H1 (cell line): ENCODE measurements around the gene AXIN2. TPM values are rescaled to one million over a fixed set of nuclear protein-coding genes. Genes with fewer than 3 reads are reported as not detected.

Experiments
- CTCF ChIA-PET: fragments of 300-600 bp; sonication (Branson Sonifier 250); formaldehyde crosslinking; loops from one replicate; lab custom pipeline; 2021; ENCODE audit not compliant: partially characterized antibody; lab: Charles Lee
- POLR2A ChIA-PET: fragments of 300-600 bp; sonication (Branson Sonifier 250); formaldehyde crosslinking; loops from one replicate; lab custom pipeline; 2021; ENCODE audit warnings: inconsistent platforms; ENCODE audit not compliant: partially characterized antibody; lab: Charles Lee
- DNase-seq, 2 experiments: peaks; one replicate each; pipeline versions ENCODE4 v3.0.0 to v3.0.0-alpha.2; 2010 to 2022; ENCODE audit warnings: low spot score in 2 of 2, low read depth in 1 of 2, mixed read lengths in 1 of 2
- FAIRE-seq: peaks from 2 replicates; lab custom pipeline; 2011; peaks lifted over from hg19 to GRCh38; lab: Jason Lieb, UNC
- H2AFZ ChIP-seq: 2 replicates; pipeline ENCODE4 v1.8.1; 2012; ENCODE audit warnings: low read length, inconsistent platforms
- H2AK5ac ChIP-seq: 2 replicates; pipeline ENCODE4 v1.6.1; 2013; ENCODE audit warnings: low read depth, low read length
- H2BK120ac ChIP-seq: replicated peaks from 2 replicates; pipeline ENCODE3; 2013; ENCODE audit warnings: low read depth, low read length, inconsistent platforms
- H2BK12ac ChIP-seq: 2 replicates; pipeline ENCODE4 v1.6.1; 2013; ENCODE audit warnings: low read depth, low read length
- H2BK15ac ChIP-seq: 2 replicates; pipeline ENCODE4 v1.6.1; 2013; ENCODE audit warnings: low read length
- H2BK20ac ChIP-seq: 2 replicates; pipeline ENCODE4 v1.6.1; 2013; ENCODE audit warnings: low read length
- H2BK5ac ChIP-seq: 2 replicates; pipeline ENCODE4 v1.6.1; 2013; ENCODE audit warnings: low read depth, low read length
- H3K14ac ChIP-seq: 2 replicates; pipeline ENCODE4 v1.6.1; 2013; ENCODE audit warnings: inconsistent platforms; ENCODE audit not compliant: insufficient read length
- H3K18ac ChIP-seq: 2 replicates; pipeline ENCODE4 v1.6.1; 2013; ENCODE audit warnings: low read length; ENCODE audit errors: extremely low read depth
- H3K23ac ChIP-seq: 2 replicates; pipeline ENCODE4 v1.6.1; 2013; ENCODE audit warnings: inconsistent platforms; ENCODE audit not compliant: insufficient read length
- H3K23me2 ChIP-seq: 2 replicates; pipeline ENCODE4 v1.6.1; 2013; ENCODE audit warnings: low read depth, low read length
- H3K27ac ChIP-seq: 2 replicates; pipeline ENCODE4 v1.6.1; 2011; ENCODE audit warnings: low read depth, low read length, inconsistent platforms
- H3K27me3 ChIP-seq, 4 experiments: replicated peaks in 1 of 4; 1 replicate in 1 of 4; 2 replicates in 3 of 4; pipeline versions ENCODE4 v1.6.1 to v1.8.1; 2011 to 2013; ENCODE audit warnings: low read length in 3 of 4, mild to moderate bottlenecking in 3 of 4, inconsistent platforms in 2 of 4, mixed read lengths in 2 of 4, moderate library complexity in 1 of 4; ENCODE audit not compliant: control insufficient read depth in 3 of 4, insufficient read depth in 3 of 4; ENCODE audit errors: extremely low read depth in 1 of 4
- H3K36me3 ChIP-seq, 4 experiments: 2 replicates each; pipeline versions ENCODE4 v1.6.1 to v1.8.1; 2011 to 2013; ENCODE audit warnings: mild to moderate bottlenecking in 4 of 4, low read length in 3 of 4, moderate library complexity in 2 of 4, control low read depth in 1 of 4, inconsistent platforms in 1 of 4; ENCODE audit not compliant: insufficient read depth in 4 of 4, control insufficient read depth in 2 of 4
- H3K4ac ChIP-seq: replicated peaks from 2 replicates; pipeline ENCODE3; 2013; ENCODE audit warnings: low read length, low read depth, mixed read lengths, inconsistent platforms; ENCODE audit not compliant: insufficient read length
- H3K4me1 ChIP-seq, 4 experiments: replicated peaks in 1 of 4; 1 replicate in 1 of 4; 2 replicates in 3 of 4; pipeline versions ENCODE4 v1.6.1 to v1.8.1; 2011 to 2013; ENCODE audit warnings: low read length in 3 of 4, inconsistent platforms in 2 of 4, mixed read lengths in 1 of 4; ENCODE audit not compliant: insufficient read depth in 4 of 4, control insufficient read depth in 3 of 4
- H3K4me2 ChIP-seq, 2 experiments: 2 replicates each; pipeline versions ENCODE4 v1.6.1 to v1.8.1; 2011 to 2013; ENCODE audit warnings: low read depth in 2 of 2, low read length in 2 of 2, control low read depth in 1 of 2, inconsistent platforms in 1 of 2, mild to moderate bottlenecking in 1 of 2; ENCODE audit not compliant: insufficient read depth in 1 of 2
- H3K4me3 ChIP-seq, 4 experiments: fragments of 200-600, 300-600 bp in 1 of 4; sonication (generic), shearing (Covaris generic), sonication (Bioruptor Twin) in 1 of 4; 2 replicates each; pipeline versions ENCODE4 v1.5.1 to v1.8.1; 2011 to 2016; ENCODE audit warnings: low read length in 4 of 4, low read depth in 3 of 4, control low read depth in 2 of 4, inconsistent platforms in 2 of 4, mild to moderate bottlenecking in 2 of 4, mixed read lengths in 1 of 4, moderate library complexity in 1 of 4; ENCODE audit not compliant: insufficient read depth in 2 of 4; ENCODE audit errors: extremely low read depth in 1 of 4
- H3K56ac ChIP-seq: replicated peaks from 2 replicates; pipeline ENCODE3; 2013; ENCODE audit warnings: low read depth, mild to moderate bottlenecking, mixed read lengths, low read length, inconsistent platforms; ENCODE audit not compliant: insufficient read length
- H3K79me1 ChIP-seq: 2 replicates; pipeline ENCODE4 v1.6.1; 2013; ENCODE audit warnings: low read depth, low read length, control low read depth
- H3K79me2 ChIP-seq, 2 experiments: 2 replicates each; pipeline versions ENCODE4 v1.6.1 to v1.8.1; 2012 to 2013; ENCODE audit warnings: low read length in 2 of 2, mild to moderate bottlenecking in 2 of 2, inconsistent platforms in 1 of 2; ENCODE audit not compliant: insufficient read depth in 2 of 2, control insufficient read depth in 1 of 2
- H3K9ac ChIP-seq, 4 experiments: replicated peaks in 1 of 4; 1 replicate in 1 of 4; 2 replicates in 3 of 4; pipeline versions ENCODE4 v1.6.1 to v1.8.1; 2011 to 2013; ENCODE audit warnings: low read depth in 3 of 4, low read length in 3 of 4, control low read depth in 2 of 4, mild to moderate bottlenecking in 2 of 4, moderate library complexity in 2 of 4, inconsistent platforms in 1 of 4; ENCODE audit errors: extremely low read depth in 1 of 4
- H3K9me3 ChIP-seq, 2 experiments: 2 replicates each; pipeline versions ENCODE4 v1.6.1 to v1.8.1; 2012 to 2013; ENCODE audit warnings: mild to moderate bottlenecking in 2 of 2, moderate library complexity in 2 of 2, control low read depth in 1 of 2, inconsistent platforms in 1 of 2, low read depth in 1 of 2, low read length in 1 of 2, mixed read lengths in 1 of 2; ENCODE audit not compliant: insufficient read depth in 2 of 2
- H4K20me1 ChIP-seq, 2 experiments: replicated peaks in 1 of 2; 2 replicates each; pipeline versions ENCODE3 to v1.8.1; 2011 to 2013; ENCODE audit warnings: inconsistent platforms in 2 of 2, low read length in 2 of 2, mild to moderate bottlenecking in 1 of 2; ENCODE audit not compliant: insufficient read depth in 2 of 2, control insufficient read depth in 1 of 2
- H4K5ac ChIP-seq: 2 replicates; pipeline ENCODE4 v1.6.1; 2013; ENCODE audit warnings: low read length, low read depth, mixed read lengths, inconsistent platforms; ENCODE audit not compliant: insufficient read length
- H4K8ac ChIP-seq: 2 replicates; pipeline ENCODE4 v1.8.0; 2013; ENCODE audit warnings: mild to moderate bottlenecking, moderate library complexity, low read length, inconsistent platforms; ENCODE audit not compliant: insufficient read depth; ENCODE audit errors: extremely low read depth
- H4K91ac ChIP-seq: replicated peaks from 2 replicates; pipeline ENCODE3; 2013; ENCODE audit warnings: low read length, mixed read lengths, inconsistent platforms; ENCODE audit not compliant: insufficient read length
- CREB1 ChIP-seq: IDR thresholded peaks from 2 replicates; pipeline ENCODE4 v1.6.1; 2012; ENCODE audit warnings: inconsistent platforms
- CTCF ChIP-seq, 3 experiments: IDR thresholded peaks; 1 replicate in 2 of 3; 2 replicates in 1 of 3; pipeline versions ENCODE4 v1.5.1 to v1.6.1; 2011; ENCODE audit warnings: low read length in 3 of 3, mild to moderate bottlenecking in 3 of 3, inconsistent platforms in 2 of 3, low read depth in 1 of 3, moderate library complexity in 1 of 3; ENCODE audit not compliant: insufficient read depth in 1 of 3; ENCODE audit errors: control extremely low read depth in 1 of 3
- EGR1 ChIP-seq: IDR thresholded peaks from 2 replicates; pipeline ENCODE4 v1.6.1; 2011; ENCODE audit warnings: low read depth, low read length, borderline replicate concordance
- FOSL1 ChIP-seq: IDR thresholded peaks from 2 replicates; pipeline ENCODE4 v1.6.1; 2011; ENCODE audit warnings: mild to moderate bottlenecking, low read depth, low read length, moderate library complexity; ENCODE audit not compliant: insufficient read depth
- RBBP5 ChIP-seq: IDR thresholded peaks from 2 replicates; pipeline ENCODE4 v1.7.1; 2012; ENCODE audit warnings: low read depth, mild to moderate bottlenecking, inconsistent platforms, low read length, moderate library complexity, borderline replicate concordance
- SP1 ChIP-seq: IDR thresholded peaks from 2 replicates; pipeline ENCODE4 v1.6.1; 2011; ENCODE audit warnings: low read depth, low read length
- SP2 ChIP-seq: IDR thresholded peaks from 2 replicates; pipeline ENCODE4 v1.6.1; 2012; ENCODE audit warnings: mild to moderate bottlenecking, low read length, inconsistent platforms
- SRF ChIP-seq: IDR thresholded peaks from 2 replicates; pipeline ENCODE4 v1.6.1; 2011; ENCODE audit warnings: mild to moderate bottlenecking, low read depth, low read length, moderate library complexity
- TAF7 ChIP-seq: optimal IDR thresholded peaks from 2 replicates; pipeline ENCODE3; 2011; ENCODE audit warnings: low read depth, mild to moderate bottlenecking, inconsistent platforms, low read length, moderate library complexity, borderline replicate concordance
- TEAD4 ChIP-seq: IDR thresholded peaks from 2 replicates; pipeline ENCODE4 v1.6.1; 2012; ENCODE audit warnings: low read depth, low read length, inconsistent platforms, mixed read lengths
- WGBS, 2 experiments: shearing (Covaris generic) in 1 of 2; methylation state at CpG; one replicate each; pipeline versions ENCODE4 v1.1.6 to v1.1.7; 2013 to 2015; ENCODE audit warnings: low lambda C conversion rate in 2 of 2, mixed read lengths in 2 of 2, inconsistent platforms in 1 of 2, low coverage in 1 of 2, missing lambda C conversion rate in 1 of 2; ENCODE audit not compliant: insufficient replicate concordance in 2 of 2, insufficient coverage in 1 of 2, insufficient read length in 1 of 2; ENCODE audit errors: extremely low coverage in 1 of 2, missing lambda C conversion rate in 1 of 2; 5-methylcytosine and 5-hydroxymethylcytosine counted together
- polyA plus RNA-seq, 7 experiments: library from polyadenylated mRNA; depleted of rRNA in 3 of 7; stranded (reverse) in 5 of 7; unstranded in 2 of 7; fragments of >200 nt in 5 of 7; fragments of 200-250 nt in 2 of 7; gene quantifications; 1 replicate in 5 of 7; 2 replicates in 1 of 7; 4 replicates in 1 of 7; pipeline versions ENCODE4 v1.2.1 to v1.2.3, GENCODE V29; 2011 to 2013; ENCODE audit warnings: missing spikeins in 2 of 7, mixed read lengths in 2 of 7
- total RNA-seq: library from RNA; stranded (reverse); fragmentation: NEBNext Ultra II Directional; extraction: Animal tissue kit (Norgen Biotek cat#: 25700); gene quantifications from 2 replicates; pipeline ENCODE4 v1.2.1, GENCODE V29; 2021

The AXIN2 gene
- total and polyA plus RNA-seq, 2 of the 8 experiments (the other 6 are each of a cell fraction or from before 2014, with no cell fraction given), result 17.7 to 33.4 TPM

- FAIRE-seq, result no peak
- Histone ChIP-seq H3K23ac (no peak overlapping the region), H2AFZ (no peak overlapping the region), H4K8ac (no peak overlapping the region; the same call in 1 of the 2 replicates), H2BK20ac (no peak overlapping the region), H3K9me3 (no peaks in the 10 kb centered on the region), H2BK120ac (no peak overlapping the region), H3K9ac (no peak overlapping the region), H2BK5ac (0 out of 2 replicates have a peak overlapping the region, but pooled peaks have one; percentile 60), H3K4ac (no peak overlapping the region), H4K5ac (no peak overlapping the region), H3K23me2 (no peaks in the 10 kb centered on the region), H4K91ac (no peak overlapping the region), H3K4me2 (peak overlapping the region in 1 of 2 experiments; percentile 65; a peak in 1 of 4 replicates), H3K4me3 (no peak overlapping the region), H3K4me1 (peaks cover 6 to 22% (median 17%) of the 10 kb centered on the region in 4 experiments), H3K79me1 (peaks cover 5% of the 10 kb centered on the region; the same call in 1 of the 2 replicates), H2AK5ac (no peak overlapping the region), H2BK12ac (peak overlapping the region; percentile 50; the same call in 1 of the 2 replicates), H3K18ac (no peak overlapping the region), H3K56ac (no peak overlapping the region), H3K27me3 (no peaks in the 10 kb centered on the region), H2BK15ac (no peak overlapping the region), H3K27ac (no peak overlapping the region), H4K20me1 (peaks cover 0 to 4% of the 10 kb centered on the region in 2 experiments), H3K79me2 (no peaks in the 10 kb centered on the region), H3K14ac (no peak overlapping the region), H3K36me3 (peaks cover 13 to 65% (median 26%) of the 10 kb centered on the region in 4 experiments)
- POLR2A ChIA-PET, result interaction anchor here (0.6 to 2.6 kb wide), 7 partner anchors 9 to 35 kb away, joined by 3 to 9 read pairs (median 7); no protein-coding TSS in a partner anchor
- CTCF ChIA-PET, result interaction anchor here (1.3 to 2.9 kb wide), 2 partner anchors 13 to 27 kb away, joined by 5 to 11 read pairs; no protein-coding TSS in a partner anchor
- DNase-seq, result no peak
- WGBS, 2 experiments, result 90% methylated on average over 16 of the region's 17 CpGs; no CpG with 5 or more reads in 1 of the 2 experiments
- TF ChIP-seq SP1 (no peak), CREB1 (no peak), TEAD4 (peak; percentile 59; the same call in 1 of the 2 replicates), SP2 (no peak), CTCF (IDR thresholded peaks at IDR 0.05; ENCODE audit: control extremely low read depth in 1 of 3, insufficient read depth in 1 of 3, low read depth in 1 of 3, low read length in 3 of 3) (no peak), TAF7 (no peak), RBBP5 (no peak), EGR1 (no peak), FOSL1 (no peak), SRF (peak; percentile 12; the same call in 1 of the 2 replicates)
Measured at GRCh38 chr17:65529761-65530522, 31.5 kb downstream of the AXIN2 start.
